C4-2B (cell line): ENCODE data around the gene ELMO1.

Source experiments
- ZFX ChIP-seq: fragments of 450-650 bp; IDR thresholded peaks from 2 replicates; pipeline ENCODE4 v1.6.1; 2017
- TF ChIP-seq, protein P1 (sequence below): fragments of 450-650 bp; conservative IDR thresholded peaks from 2 replicates; pipeline ENCODE4 v1.5.1; 2017; ENCODE audit warnings: mild to moderate bottlenecking

DNA sequence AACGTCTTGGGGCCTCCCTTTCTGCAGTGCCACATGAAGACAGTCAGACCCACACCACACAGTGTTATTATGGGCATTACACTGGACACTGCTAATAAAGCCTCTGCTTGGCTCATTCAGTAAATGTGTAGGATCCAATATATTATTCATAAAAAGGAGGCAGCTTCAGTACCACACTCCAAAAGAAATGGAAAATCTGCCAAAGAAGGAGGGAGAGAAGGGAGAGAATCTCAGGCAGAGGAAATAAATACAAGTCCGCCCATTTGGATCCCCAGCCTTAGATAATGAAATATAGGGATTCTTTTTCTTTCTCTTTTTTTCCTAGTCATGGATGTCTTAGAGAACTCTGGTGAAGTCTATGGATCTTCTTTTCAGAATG is 162.2 kb downstream of the ELMO1 start:
- TF ChIP-seq, protein P1, sequence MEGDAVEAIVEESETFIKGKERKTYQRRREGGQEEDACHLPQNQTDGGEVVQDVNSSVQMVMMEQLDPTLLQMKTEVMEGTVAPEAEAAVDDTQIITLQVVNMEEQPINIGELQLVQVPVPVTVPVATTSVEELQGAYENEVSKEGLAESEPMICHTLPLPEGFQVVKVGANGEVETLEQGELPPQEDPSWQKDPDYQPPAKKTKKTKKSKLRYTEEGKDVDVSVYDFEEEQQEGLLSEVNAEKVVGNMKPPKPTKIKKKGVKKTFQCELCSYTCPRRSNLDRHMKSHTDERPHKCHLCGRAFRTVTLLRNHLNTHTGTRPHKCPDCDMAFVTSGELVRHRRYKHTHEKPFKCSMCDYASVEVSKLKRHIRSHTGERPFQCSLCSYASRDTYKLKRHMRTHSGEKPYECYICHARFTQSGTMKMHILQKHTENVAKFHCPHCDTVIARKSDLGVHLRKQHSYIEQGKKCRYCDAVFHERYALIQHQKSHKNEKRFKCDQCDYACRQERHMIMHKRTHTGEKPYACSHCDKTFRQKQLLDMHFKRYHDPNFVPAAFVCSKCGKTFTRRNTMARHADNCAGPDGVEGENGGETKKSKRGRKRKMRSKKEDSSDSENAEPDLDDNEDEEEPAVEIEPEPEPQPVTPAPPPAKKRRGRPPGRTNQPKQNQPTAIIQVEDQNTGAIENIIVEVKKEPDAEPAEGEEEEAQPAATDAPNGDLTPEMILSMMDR: no peak
- no peak for TF ChIP-seq ZFX
